ENCODE results near the gene NFASC.
A peak's percentile ranks its signal among the peaks of the same experiment; 100 is the strongest.

NFASC gene

GRCh38 chr1:204990059-204990664 is 119.5 kb downstream of the NFASC start:
- Histone ChIP-seq H3K4me3 (ENCODE audit: low read depth in 1 of 2, low read length in 1 of 2) (no peak overlapping the region), H3K27me3 (no peaks in the 10 kb centered on the region)
- no peak for TF ChIP-seq CTCF (IDR thresholded peaks at IDR 0.05)

GRCh38 chr1:204990721-204991341 is 120.2 kb downstream of the NFASC start:
- Histone ChIP-seq H3K4me1 (ENCODE audit: control insufficient read depth in 1 of 2, insufficient read depth in 1 of 2, low read depth in 1 of 2, low read length in 1 of 2) (peaks cover 57 to 58% of the 10 kb centered on the region in 2 experiments), H3K36me3 (no peaks in the 10 kb centered on the region), H3K27me3 (no peaks in the 10 kb centered on the region), H3K27ac (peak overlapping the region; percentile 99), H3K4me3 (ENCODE audit: low read depth in 1 of 2, low read length in 1 of 2) (peak overlapping the region; percentile 18 to 37), H3K9me3 (no peaks in the 10 kb centered on the region)
- TF ChIP-seq CTCF (IDR thresholded peaks at IDR 0.05), result no peak

More at GRCh38 chr1:204990059-204990664, 119.5 kb downstream of the NFASC start:
- Histone ChIP-seq H3K36me3 (no peaks in the 10 kb centered on the region), H3K27ac (peak overlapping the region; percentile 99), H3K9me3 (no peaks in the 10 kb centered on the region), H3K4me1 (ENCODE audit: control insufficient read depth in 1 of 2, insufficient read depth in 1 of 2, low read depth in 1 of 2, low read length in 1 of 2) (peaks cover 57 to 58% of the 10 kb centered on the region in 2 experiments)

- TF ChIP-seq CTCF (IDR thresholded peaks at IDR 0.05), result no peak
- Histone ChIP-seq H3K4me1 (ENCODE audit: control insufficient read depth in 1 of 2, insufficient read depth in 1 of 2, low read depth in 1 of 2, low read length in 1 of 2) (peaks cover 57 to 58% of the 10 kb centered on the region in 2 experiments), H3K9me3 (no peaks in the 10 kb centered on the region), H3K27ac (peak overlapping the region; percentile 99), H3K27me3 (no peaks in the 10 kb centered on the region), H3K4me3 (ENCODE audit: low read depth in 1 of 2, low read length in 1 of 2) (peak overlapping the region; percentile 30 to 37), H3K36me3 (no peaks in the 10 kb centered on the region)
Observed at GRCh38 chr1:204991342-204991844, 120.7 kb downstream of the NFASC start.

GRCh38 chr1:204992201-204992997 is 121.7 kb downstream of the NFASC start:
- Histone ChIP-seq H3K36me3 (no peaks in the 10 kb centered on the region), H3K4me1 (ENCODE audit: control insufficient read depth in 1 of 2, insufficient read depth in 1 of 2, low read depth in 1 of 2, low read length in 1 of 2) (peaks cover 57 to 58% of the 10 kb centered on the region in 2 experiments), H3K27me3 (no peaks in the 10 kb centered on the region), H3K27ac (peak overlapping the region; percentile 99), H3K9me3 (no peaks in the 10 kb centered on the region), H3K4me3 (ENCODE audit: low read depth in 1 of 2, low read length in 1 of 2) (peak overlapping the region; percentile 30 to 37)
- no peak for TF ChIP-seq CTCF (IDR thresholded peaks at IDR 0.05)

- H3K4me3 ChIP-seq (ENCODE audit: low read depth in 1 of 2, low read length in 1 of 2), result peak overlapping the region in 1 of 2 experiments; percentile 37
- H3K9me3 ChIP-seq, result no peaks in the 10 kb centered on the region
- H3K27me3 ChIP-seq, result no peaks in the 10 kb centered on the region
- no peaks in the 10 kb centered on the region for H3K36me3 ChIP-seq
- TF ChIP-seq CTCF (IDR thresholded peaks at IDR 0.05), result no peak
- H3K27ac ChIP-seq, result peak overlapping the region; percentile 99
- peaks cover 59 to 62% of the 10 kb centered on the region in 2 experiments for H3K4me1 ChIP-seq (ENCODE audit: control insufficient read depth in 1 of 2, insufficient read depth in 1 of 2, low read depth in 1 of 2, low read length in 1 of 2)
Observed at GRCh38 chr1:204992998-204993314, 122.3 kb downstream of the NFASC start.

Measured in neutrophil (primary cell).